Measurements from ENCODE around the gene SMAD3.
A peak's percentile ranks its signal among the peaks of the same experiment; 100 is the strongest.

Gene SMAD3

GRCh38 chr15:67185621-67186225 lies 120.3 kb downstream of the SMAD3 start:
- TF ChIP-seq, protein P1, sequence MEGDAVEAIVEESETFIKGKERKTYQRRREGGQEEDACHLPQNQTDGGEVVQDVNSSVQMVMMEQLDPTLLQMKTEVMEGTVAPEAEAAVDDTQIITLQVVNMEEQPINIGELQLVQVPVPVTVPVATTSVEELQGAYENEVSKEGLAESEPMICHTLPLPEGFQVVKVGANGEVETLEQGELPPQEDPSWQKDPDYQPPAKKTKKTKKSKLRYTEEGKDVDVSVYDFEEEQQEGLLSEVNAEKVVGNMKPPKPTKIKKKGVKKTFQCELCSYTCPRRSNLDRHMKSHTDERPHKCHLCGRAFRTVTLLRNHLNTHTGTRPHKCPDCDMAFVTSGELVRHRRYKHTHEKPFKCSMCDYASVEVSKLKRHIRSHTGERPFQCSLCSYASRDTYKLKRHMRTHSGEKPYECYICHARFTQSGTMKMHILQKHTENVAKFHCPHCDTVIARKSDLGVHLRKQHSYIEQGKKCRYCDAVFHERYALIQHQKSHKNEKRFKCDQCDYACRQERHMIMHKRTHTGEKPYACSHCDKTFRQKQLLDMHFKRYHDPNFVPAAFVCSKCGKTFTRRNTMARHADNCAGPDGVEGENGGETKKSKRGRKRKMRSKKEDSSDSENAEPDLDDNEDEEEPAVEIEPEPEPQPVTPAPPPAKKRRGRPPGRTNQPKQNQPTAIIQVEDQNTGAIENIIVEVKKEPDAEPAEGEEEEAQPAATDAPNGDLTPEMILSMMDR (IDR thresholded peaks at IDR 0.05; ENCODE audit: insufficient read depth, low read depth, low read length, missing control alignments), result no peak
- H3K4me3 ChIP-seq (ENCODE audit: low read depth, low read length), result no peak overlapping the region
- DNase-seq (ENCODE audit: low read depth), result peak; percentile 24

DNA sequence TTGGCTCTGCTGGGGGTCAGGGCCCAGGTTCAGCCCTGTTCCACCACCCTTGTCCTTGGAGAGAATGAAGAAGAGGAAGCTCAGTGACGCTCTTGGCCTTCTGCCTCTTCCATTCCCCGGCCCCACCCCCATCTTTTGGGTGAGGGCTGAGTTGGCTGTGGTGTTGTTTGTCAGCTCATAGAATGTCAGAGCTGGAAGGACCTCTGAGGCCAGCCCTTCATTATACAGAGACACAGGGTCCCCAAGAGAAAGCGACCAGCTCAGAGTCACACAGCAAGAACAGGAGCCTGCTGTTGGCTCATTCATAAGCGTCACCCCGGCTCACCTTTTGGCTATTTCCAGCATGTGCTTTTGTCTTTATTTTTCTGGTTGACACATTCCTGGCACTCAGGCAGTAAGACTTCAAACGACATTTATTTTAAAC lies 120.8 kb downstream of the SMAD3 start:
- no peak for DNase-seq (ENCODE audit: low read depth)
- TF ChIP-seq, protein P1 (IDR thresholded peaks at IDR 0.05; ENCODE audit: insufficient read depth, low read depth, low read length, missing control alignments), result no peak
- H3K4me3 ChIP-seq (ENCODE audit: low read depth, low read length), result no peak overlapping the region

GRCh38 chr15:67186688-67187087 lies 121.3 kb downstream of the SMAD3 start:
- TF ChIP-seq, protein P1 (IDR thresholded peaks at IDR 0.05; ENCODE audit: insufficient read depth, low read depth, low read length, missing control alignments), result no peak
- H3K4me3 ChIP-seq (ENCODE audit: low read depth, low read length), result no peak overlapping the region
- no peak for DNase-seq (ENCODE audit: low read depth)

DNA sequence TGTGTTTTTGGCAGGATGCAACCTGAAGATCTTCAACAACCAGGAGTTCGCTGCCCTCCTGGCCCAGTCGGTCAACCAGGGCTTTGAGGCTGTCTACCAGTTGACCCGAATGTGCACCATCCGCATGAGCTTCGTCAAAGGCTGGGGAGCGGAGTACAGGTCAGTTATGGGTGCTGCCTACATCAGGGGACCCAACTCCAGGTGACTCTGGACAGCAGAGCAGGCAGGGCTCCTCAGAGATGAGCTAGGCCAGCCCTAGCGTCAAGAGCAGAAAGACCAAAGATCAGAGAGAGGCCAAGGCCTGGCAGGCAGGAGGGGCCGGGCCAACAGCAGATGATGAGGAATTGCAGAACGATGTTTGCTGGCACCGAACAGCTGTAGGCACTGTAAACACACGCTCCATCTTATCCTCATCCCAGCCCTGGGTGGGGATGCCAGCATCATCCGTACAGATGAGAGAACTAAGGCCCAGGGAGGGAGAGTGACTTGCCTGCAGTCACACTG lies 122.0 kb downstream of the SMAD3 start:
- TF ChIP-seq, protein P1 (IDR thresholded peaks at IDR 0.05; ENCODE audit: insufficient read depth, low read depth, low read length, missing control alignments), result no peak
- DNase-seq (ENCODE audit: low read depth), result no peak
- H3K4me3 ChIP-seq (ENCODE audit: low read depth, low read length), result no peak overlapping the region

DNA sequence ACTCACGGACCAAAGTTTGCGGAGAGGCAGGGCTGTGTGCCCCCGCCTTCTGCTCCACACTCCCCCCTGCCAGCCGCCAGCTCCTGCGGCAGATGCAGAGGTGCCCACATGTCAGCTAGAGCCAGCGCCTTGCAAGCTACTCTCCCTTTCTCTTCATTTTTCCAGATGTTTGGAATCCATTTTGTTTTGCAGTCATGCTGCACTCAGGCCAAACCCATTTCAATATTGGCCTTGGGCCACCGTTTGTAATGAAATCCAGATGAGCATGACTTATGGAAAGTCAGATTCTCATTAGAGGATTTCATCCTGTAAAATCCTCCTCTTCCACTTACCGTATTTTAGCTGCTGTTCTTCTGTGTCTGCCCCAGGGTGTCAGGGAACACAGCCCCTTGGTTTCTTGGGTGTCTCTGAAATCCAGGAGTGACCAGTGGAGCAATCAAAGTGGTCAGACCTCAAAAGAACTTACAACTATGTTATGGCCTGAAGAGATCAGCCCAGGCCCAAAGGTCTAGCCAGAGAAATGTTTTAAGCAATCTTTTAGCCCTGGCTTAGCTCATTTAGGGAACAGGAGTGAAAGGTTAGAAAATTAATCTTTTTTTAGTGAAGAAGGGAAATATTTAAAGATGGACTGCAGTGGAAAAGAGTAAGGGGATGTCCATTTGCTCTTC lies 123.3 kb downstream of the SMAD3 start:
- DNase-seq (ENCODE audit: low read depth), result no peak
- H3K4me3 ChIP-seq (ENCODE audit: low read depth, low read length), result no peak overlapping the region
- TF ChIP-seq, protein P1 (IDR thresholded peaks at IDR 0.05; ENCODE audit: insufficient read depth, low read depth, low read length, missing control alignments), result no peak

- TF ChIP-seq, protein P1 (IDR thresholded peaks at IDR 0.05; ENCODE audit: insufficient read depth, low read depth, low read length, missing control alignments), result no peak
- H3K4me3 ChIP-seq (ENCODE audit: low read depth, low read length), result no peak overlapping the region
- DNase-seq (ENCODE audit: low read depth), result no peak
These were observed 124.1 kb downstream of the SMAD3 start for GRCh38 chr15:67189326-67190051.

Data from GM12865 (cell line).